Natural killer cell (primary cell): ENCODE results near the gene RAD51B. TPM values are rescaled to one million over a fixed set of nuclear protein-coding genes. Genes with fewer than 3 reads are reported as not detected.

Experiments used
- ATAC-seq, 3 donors: fragments of 150-1000 bp in 2 of 3; fragments of 200-7000 bp in 1 of 3; cut with Tn5 transposase; 1 replicate in 1 of 3; 2 replicates in 2 of 3; pipeline ENCODE4 v1.10.0; 2021; ENCODE audit warnings: mild to moderate bottlenecking in 2 of 3, moderate library complexity in 2 of 3
- DNase-seq, 2 donors: peaks; one replicate each; pipeline versions ENCODE4 v3.0.0 to v3.0.0-alpha.2; 2013 to 2021; ENCODE audit warnings: mixed read lengths in 1 of 2
- H3K27ac ChIP-seq: one replicate; pipeline ENCODE4 v1.5.1; 2013; ENCODE audit warnings: mild to moderate bottlenecking, low read length
- H3K27me3 ChIP-seq: one replicate; pipeline ENCODE4 v1.6.1; 2013; ENCODE audit warnings: low read length; ENCODE audit not compliant: control insufficient read depth, insufficient read depth
- H3K36me3 ChIP-seq: one replicate; pipeline ENCODE4 v1.6.1; 2013; ENCODE audit warnings: low read length; ENCODE audit not compliant: control insufficient read depth, insufficient read depth
- H3K4me1 ChIP-seq: one replicate; pipeline ENCODE4 v1.6.1; 2013; ENCODE audit warnings: low read length; ENCODE audit not compliant: control insufficient read depth, insufficient read depth
- H3K4me3 ChIP-seq: one replicate; pipeline ENCODE4 v1.5.1; 2013; ENCODE audit warnings: low read length
- H3K9me3 ChIP-seq: one replicate; pipeline ENCODE4 v1.6.1; 2013; ENCODE audit warnings: low read length; ENCODE audit not compliant: control insufficient read depth, insufficient read depth
- H3K27ac Mint-ChIP-seq, 2 donors: one replicate each; pipeline ENCODE4 v1.8.0; 2022; ENCODE audit warnings: mild to moderate bottlenecking in 2 of 2, mixed read lengths in 2 of 2, moderate library complexity in 1 of 2
- H3K27me3 Mint-ChIP-seq, 2 donors: one replicate each; pipeline ENCODE4 v1.8.0; 2022; ENCODE audit warnings: low read depth in 2 of 2, mixed read lengths in 2 of 2
- H3K36me3 Mint-ChIP-seq: one replicate; pipeline ENCODE4 v1.8.0; 2022; ENCODE audit warnings: mixed read lengths
- H3K4me1 Mint-ChIP-seq, 2 donors: one replicate each; pipeline ENCODE4 v1.8.0; 2022; ENCODE audit warnings: mixed read lengths in 2 of 2
- H3K4me3 Mint-ChIP-seq: one replicate; pipeline ENCODE4 v1.8.0; 2022; ENCODE audit warnings: mild to moderate bottlenecking, moderate library complexity, mixed read lengths
- H3K9me3 Mint-ChIP-seq, 2 donors: one replicate each; pipeline ENCODE4 v1.8.0; 2022; ENCODE audit warnings: mixed read lengths in 2 of 2
- WGBS: methylation state at CpG from one replicate; pipeline ENCODE4 v1.1.7; 2013; ENCODE audit warnings: missing lambda C conversion rate; ENCODE audit not compliant: insufficient coverage; 5-methylcytosine and 5-hydroxymethylcytosine counted together
- intact Hi-C: fragments of 100-400 bp; cut with micrococcal nuclease; formaldehyde crosslinking; loops from one replicate; pipeline ENCODE4 v1.14.2; 2022
- total RNA-seq, 4 donors: library from RNA; stranded (reverse); fragments of 120-200 nt in 1 of 4; gene quantifications; one replicate each; pipeline versions ENCODE4 v1.2.3 to v1.2.4, GENCODE V29; 2013 to 2022
- TF ChIP-seq, protein P1 (sequence below): fragments of 200-600 bp; IDR thresholded peaks from one replicate; pipeline ENCODE4 v1.8.0; 2022; ENCODE audit warnings: antibody characterized with exemption

The RAD51B gene
- total RNA-seq, 3 donors from 2014 or later (not counting 1 experiment from before 2014, with no cell fraction given) = 28.1 to 37.6 (median 28.6) TPM

DNA sequence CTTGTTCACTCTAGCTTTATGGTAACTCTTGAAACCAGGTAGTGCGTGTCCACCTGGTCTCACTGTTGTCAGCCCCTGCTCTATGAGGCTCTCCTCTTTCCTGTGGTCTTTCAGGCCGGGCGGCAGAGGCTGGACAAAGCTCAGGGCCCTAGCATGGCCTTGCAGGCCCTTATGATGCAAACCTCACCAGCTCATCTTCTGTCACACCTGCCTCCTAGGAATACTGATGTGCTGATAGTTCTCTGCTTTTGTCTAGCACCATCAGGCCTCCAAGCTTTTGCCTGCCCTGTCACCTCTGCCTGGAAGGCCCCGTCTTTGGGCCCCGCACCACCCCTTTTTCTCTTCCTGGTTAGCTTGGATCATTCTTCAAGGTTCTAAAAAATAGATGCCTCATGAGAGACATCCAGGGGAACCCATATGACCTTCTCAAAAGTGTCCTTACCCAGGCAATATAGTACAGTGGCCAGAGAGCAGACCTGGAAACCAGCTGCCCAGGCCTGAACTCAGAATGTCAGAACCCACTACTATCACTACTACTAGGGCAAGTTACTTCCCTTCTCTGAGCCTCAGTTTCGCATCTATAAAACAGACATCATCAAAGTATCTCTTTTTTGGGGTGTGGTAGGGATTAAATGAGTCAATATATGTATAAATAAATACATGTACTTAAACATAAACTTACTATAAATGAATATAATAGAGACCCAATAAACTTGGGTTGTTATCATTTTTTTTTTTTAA, 881.6 kb downstream of the RAD51B start:
- 96% methylated on average over 5 of the region's 6 CpGs for WGBS
- Histone ChIP-seq H3K4me3 (no peak overlapping the region), H3K4me1 (peaks cover 22% of the 10 kb centered on the region), H3K36me3 (no peaks in the 10 kb centered on the region), H3K27me3 (no peaks in the 10 kb centered on the region), H3K27ac (no peak overlapping the region), H3K9me3 (no peaks in the 10 kb centered on the region)
- no peaks in the 10 kb centered on the region for H3K36me3 Mint-ChIP-seq
- no peak overlapping the region for H3K4me3 Mint-ChIP-seq
- ATAC-seq = no peak
- peaks cover 3 to 6% of the 10 kb centered on the region in 2 donors for H3K4me1 Mint-ChIP-seq
- TF ChIP-seq, protein P1, sequence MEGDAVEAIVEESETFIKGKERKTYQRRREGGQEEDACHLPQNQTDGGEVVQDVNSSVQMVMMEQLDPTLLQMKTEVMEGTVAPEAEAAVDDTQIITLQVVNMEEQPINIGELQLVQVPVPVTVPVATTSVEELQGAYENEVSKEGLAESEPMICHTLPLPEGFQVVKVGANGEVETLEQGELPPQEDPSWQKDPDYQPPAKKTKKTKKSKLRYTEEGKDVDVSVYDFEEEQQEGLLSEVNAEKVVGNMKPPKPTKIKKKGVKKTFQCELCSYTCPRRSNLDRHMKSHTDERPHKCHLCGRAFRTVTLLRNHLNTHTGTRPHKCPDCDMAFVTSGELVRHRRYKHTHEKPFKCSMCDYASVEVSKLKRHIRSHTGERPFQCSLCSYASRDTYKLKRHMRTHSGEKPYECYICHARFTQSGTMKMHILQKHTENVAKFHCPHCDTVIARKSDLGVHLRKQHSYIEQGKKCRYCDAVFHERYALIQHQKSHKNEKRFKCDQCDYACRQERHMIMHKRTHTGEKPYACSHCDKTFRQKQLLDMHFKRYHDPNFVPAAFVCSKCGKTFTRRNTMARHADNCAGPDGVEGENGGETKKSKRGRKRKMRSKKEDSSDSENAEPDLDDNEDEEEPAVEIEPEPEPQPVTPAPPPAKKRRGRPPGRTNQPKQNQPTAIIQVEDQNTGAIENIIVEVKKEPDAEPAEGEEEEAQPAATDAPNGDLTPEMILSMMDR = no peak
- no peak overlapping the region for H3K27ac Mint-ChIP-seq
- intact Hi-C loops = no loop called here
- no peak for DNase-seq
- H3K27me3 Mint-ChIP-seq = peaks cover 0 to 2% of the 10 kb centered on the region in 2 donors
- H3K9me3 Mint-ChIP-seq = no peaks in the 10 kb centered on the region

GRCh38 chr14:68702135-68702534, 882.6 kb downstream of the RAD51B start:
- Histone ChIP-seq H3K36me3 (no peaks in the 10 kb centered on the region), H3K4me1 (peaks cover 13% of the 10 kb centered on the region), H3K27ac (no peak overlapping the region), H3K4me3 (no peak overlapping the region), H3K9me3 (no peaks in the 10 kb centered on the region), H3K27me3 (no peaks in the 10 kb centered on the region)
- ATAC-seq = no peak
- Mint-ChIP-seq H3K36me3 (no peaks in the 10 kb centered on the region), H3K27ac (no peak overlapping the region), H3K9me3 (no peaks in the 10 kb centered on the region), H3K4me3 (no peak overlapping the region), H3K27me3 (peaks cover 0 to 6% of the 10 kb centered on the region in 2 donors), H3K4me1 (no peaks in the 10 kb centered on the region)
- WGBS = 90% methylated on average over 4 of the region's 4 CpGs
- TF ChIP-seq, protein P1 = no peak
- DNase-seq = no peak
- intact Hi-C loops = no loop called here

DNA sequence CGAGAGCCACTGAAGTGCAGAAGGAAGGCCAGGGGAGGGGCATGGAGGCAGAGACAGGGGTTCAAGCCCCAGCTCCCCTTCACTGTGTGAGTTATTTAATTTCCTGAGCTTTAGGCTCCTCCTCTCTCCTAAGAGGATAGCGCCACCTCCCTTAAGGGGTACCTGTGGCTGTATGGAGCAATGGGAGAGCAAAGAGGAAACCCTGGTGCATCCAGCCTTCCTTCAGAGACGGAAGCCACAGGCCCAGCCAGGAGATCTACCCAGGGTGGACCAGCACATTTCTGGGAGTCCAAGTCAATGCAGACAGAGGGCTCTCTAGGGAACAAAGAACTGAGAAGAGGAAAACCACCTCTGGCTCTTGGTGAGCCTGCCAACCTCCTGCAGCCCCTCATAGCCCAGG, 883.0 kb downstream of the RAD51B start:
- Mint-ChIP-seq H3K27ac (no peak overlapping the region), H3K27me3 (peaks cover 0 to 6% of the 10 kb centered on the region in 2 donors), H3K4me1 (no peaks in the 10 kb centered on the region), H3K4me3 (no peak overlapping the region), H3K36me3 (no peaks in the 10 kb centered on the region), H3K9me3 (no peaks in the 10 kb centered on the region)
- no peak overlapping the region for H3K4me3 ChIP-seq
- no peaks in the 10 kb centered on the region for H3K27me3 ChIP-seq
- no peak for ATAC-seq
- no peaks in the 10 kb centered on the region for H3K9me3 ChIP-seq
- H3K4me1 ChIP-seq = peaks cover 13% of the 10 kb centered on the region
- intact Hi-C loops = no loop called here
- H3K36me3 ChIP-seq = no peaks in the 10 kb centered on the region
- no peak for DNase-seq
- WGBS = 91% methylated on average over 3 of the region's 3 CpGs
- H3K27ac ChIP-seq = no peak overlapping the region
- TF ChIP-seq, protein P1 = no peak

DNA sequence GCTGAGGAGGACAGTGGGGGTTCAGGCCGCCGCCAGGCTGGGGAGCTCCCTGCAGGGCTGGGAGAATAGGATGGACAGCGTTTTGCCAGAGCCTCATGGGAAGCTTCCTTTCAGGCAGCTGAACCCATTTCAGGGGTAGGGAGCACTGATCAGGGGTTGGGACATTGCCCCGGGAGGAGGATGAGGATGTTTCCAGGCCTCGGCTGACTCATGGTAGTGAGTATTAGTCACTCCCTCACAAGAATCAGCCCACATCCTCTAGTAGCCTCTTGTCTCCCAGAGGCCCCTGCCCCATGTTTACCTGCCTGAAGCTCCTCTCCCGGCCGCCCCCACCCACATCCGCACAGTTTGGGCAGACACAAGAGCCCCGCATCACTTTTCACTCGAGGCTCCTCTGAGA, 883.5 kb downstream of the RAD51B start:
- Histone ChIP-seq H3K36me3 (no peaks in the 10 kb centered on the region), H3K4me3 (no peak overlapping the region), H3K4me1 (peaks cover 13% of the 10 kb centered on the region), H3K27ac (no peak overlapping the region), H3K9me3 (no peaks in the 10 kb centered on the region), H3K27me3 (no peaks in the 10 kb centered on the region)
- ATAC-seq (no peak), DNase-seq (peak in 1 of 2 donors; percentile 35)
- H3K27me3 Mint-ChIP-seq = peaks cover 0 to 5% of the 10 kb centered on the region in 2 donors
- TF ChIP-seq, protein P1 = no peak
- H3K36me3 Mint-ChIP-seq = no peaks in the 10 kb centered on the region
- H3K27ac Mint-ChIP-seq = no peak overlapping the region
- H3K4me3 Mint-ChIP-seq = no peak overlapping the region
- intact Hi-C loops = no loop called here
- no peaks in the 10 kb centered on the region for H3K9me3 Mint-ChIP-seq
- 73% methylated on average over 9 of the region's 10 CpGs for WGBS
- H3K4me1 Mint-ChIP-seq = no peaks in the 10 kb centered on the region
